Panc1 (cell line): ENCODE measurements around the gene NME3. TPM values are rescaled to one million over a fixed set of nuclear protein-coding genes. Genes with fewer than 3 reads are reported as not detected.

Source experiments
- ATAC-seq: fragments of 200-7000 bp; cut with Tn5 transposase; 2 replicates; pipeline ENCODE4 v1.9.1; 2020; ENCODE audit warnings: mild to moderate bottlenecking, moderate library complexity
- BruUV-seq: library from RNA; stranded (reverse); fragments of 400-500 nt; replicated peaks from 2 replicates; lab custom pipeline; 2021; lab: Mats Ljungman, UMichigan
- CTCF ChIA-PET: fragments of 300-600 bp; sonication (Branson Sonifier 250); formaldehyde crosslinking; loops from one replicate; lab custom pipeline; 2022; ENCODE audit warnings: antibody characterized with exemption; lab: Charles Lee
- POLR2A ChIA-PET: fragments of 300-600 bp; sonication (Branson Sonifier 250); formaldehyde crosslinking; loops from one replicate; lab custom pipeline; 2022; ENCODE audit warnings: antibody characterized with exemption; lab: Charles Lee
- DNase-seq: peaks from one replicate; pipeline ENCODE4 v3.0.0-alpha.2; 2010; ENCODE audit warnings: low read depth, low spot score
- H3K27ac ChIP-seq: 2 replicates; pipeline ENCODE4 v1.5.1; 2011; ENCODE audit warnings: mild to moderate bottlenecking, low read length, inconsistent platforms
- H3K27me3 ChIP-seq: fragments of 200-500 bp; sonication (Bioruptor generic); 2 replicates; pipeline ENCODE4 v1.6.0; 2014; ENCODE audit warnings: low read length, inconsistent platforms; ENCODE audit not compliant: control insufficient read depth, insufficient read depth
- H3K36me3 ChIP-seq: fragments of 200-500 bp; sonication (Bioruptor generic); 2 replicates; pipeline ENCODE4 v1.5.1; 2014; ENCODE audit warnings: inconsistent platforms, mild to moderate bottlenecking, low read length, moderate library complexity; ENCODE audit not compliant: control insufficient read depth, insufficient read depth
- H3K4me1 ChIP-seq: 2 replicates; pipeline ENCODE4 v1.5.1; 2011; ENCODE audit warnings: inconsistent platforms, mild to moderate bottlenecking, low read length, moderate library complexity; ENCODE audit not compliant: control insufficient read depth, insufficient read depth
- H3K4me3 ChIP-seq, 2 experiments: 2 replicates each; pipeline ENCODE4 v1.5.1; 2011 to 2012; ENCODE audit warnings: low read depth in 2 of 2, low read length in 2 of 2, mild to moderate bottlenecking in 2 of 2, inconsistent platforms in 1 of 2, moderate library complexity in 1 of 2
- H3K9me3 ChIP-seq: fragments of 200-500 bp; sonication (Bioruptor generic); 2 replicates; pipeline ENCODE4 v1.5.1; 2014; ENCODE audit warnings: low read depth, mild to moderate bottlenecking, inconsistent platforms, low read length, moderate library complexity; ENCODE audit not compliant: control insufficient read depth, insufficient read depth
- CTCF ChIP-seq: fragments of 450-650 bp; IDR thresholded peaks from 2 replicates; pipeline ENCODE4 v1.5.1; 2017; ENCODE audit warnings: mild to moderate bottlenecking
- POLR2AphosphoS5 ChIP-seq: IDR thresholded peaks from 2 replicates; pipeline ENCODE4 v1.6.1; 2012; ENCODE audit warnings: mild to moderate bottlenecking, low read depth, low read length, moderate library complexity
- REST ChIP-seq, 2 experiments: IDR thresholded peaks; 2 replicates each; pipeline ENCODE4 v1.6.1; 2011 to 2012; ENCODE audit warnings: low read depth in 2 of 2, control low read depth in 1 of 2, low read length in 1 of 2, mild to moderate bottlenecking in 1 of 2, moderate library complexity in 1 of 2; ENCODE audit not compliant: insufficient read depth in 1 of 2
- SIN3A ChIP-seq: IDR thresholded peaks from 2 replicates; pipeline ENCODE4 v1.6.1; 2012; ENCODE audit warnings: low read depth, mild to moderate bottlenecking, low read length, moderate library complexity, borderline replicate concordance; ENCODE audit not compliant: insufficient read depth
- TCF7L2 ChIP-seq: IDR thresholded peaks from 2 replicates; pipeline ENCODE4 v1.6.1; 2011; ENCODE audit warnings: mild to moderate bottlenecking, low read depth, low read length, inconsistent platforms
- in situ Hi-C: cut with HindIII; loops from 2 replicates; pipeline ENCODE4 v1.10.0; 2016; ENCODE audit warnings: low sequenced_read_pairs, low pct_unique_long_range_greater_than_20kb
- intact Hi-C: fragments of 100-400 bp; cut with micrococcal nuclease; formaldehyde crosslinking; loops from one replicate; pipeline ENCODE4 v1.10.0; 2022; ENCODE audit not compliant: unreplicated experiment
- microRNA-seq: library from miRNA; unstranded; fragments of <30 nt; microRNA quantifications from one replicate; pipeline ENCODE4 v1.1.0, GENCODE V29; 2020; ENCODE audit not compliant: unreplicated experiment
- total RNA-seq: library from RNA; stranded (reverse); gene quantifications from one replicate; pipeline ENCODE4 v1.2.1, GENCODE V29; 2021; ENCODE audit not compliant: unreplicated experiment

Gene NME3
- total RNA-seq, 1 experiment from 2014 or later = 117 TPM

DNA sequence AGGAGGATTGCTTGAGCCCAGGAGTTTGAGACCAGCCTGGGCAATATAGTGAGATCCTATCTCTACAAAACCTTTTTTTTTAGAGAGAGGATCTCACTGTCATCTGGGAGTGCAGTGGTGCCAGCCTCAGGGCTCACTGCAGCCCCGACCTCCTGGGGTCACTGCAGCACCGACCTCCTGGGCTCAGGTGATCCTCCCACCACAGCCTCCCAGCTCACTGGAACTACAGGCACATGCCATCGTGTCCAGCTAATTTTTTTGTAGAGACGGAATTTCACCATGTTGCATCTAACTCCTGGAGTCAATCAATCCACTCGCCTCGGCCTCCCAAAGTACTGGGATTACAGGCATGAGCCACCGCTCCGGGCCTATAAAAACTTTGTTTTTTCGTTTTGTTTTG is 50.0 kb downstream of the NME3 start:
- CTCF ChIA-PET = no interaction called here
- no TSS peak for BruUV-seq
- peak; percentile 1 for ATAC-seq

More for the DNA sequence above, 50.0 kb downstream of the NME3 start:
- Histone ChIP-seq H3K4me3 (no peak overlapping the region), H3K27me3 (no peaks in the 10 kb centered on the region), H3K27ac (peak overlapping the region; percentile 91), H3K4me1 (peaks cover 58% of the 10 kb centered on the region), H3K9me3 (no peaks in the 10 kb centered on the region), H3K36me3 (no peaks in the 10 kb centered on the region)
- POLR2A ChIA-PET = interaction anchor here (0.6 kb wide), 1 partner anchor 419 kb away, joined by 9 read pairs; no protein-coding TSS in a partner anchor
- intact Hi-C loops = no loop called here
- in situ Hi-C loops = no loop called here
- no peak for DNase-seq
- TF ChIP-seq POLR2AphosphoS5 (no peak), TCF7L2 (no peak), REST (IDR thresholded peaks at IDR 0.05; ENCODE audit: insufficient read depth in 1 of 2, low read depth in 2 of 2, low read length in 1 of 2) (no peak), SIN3A (no peak), CTCF (no peak)

Small RNAs within 50 kb of the gene (microRNA-seq; reads per million reads assigned to microRNA genes)
- gene MIR3177 = 3.8 reads per million, percentile 8 among the genes with 10 or more reads in this experiment

Other genes starting within 250 kb of the NME3 start
- gene TMEM204, start 237.9 kb downstream of the NME3 start, total RNA-seq = 0.13 TPM
- gene IFT140, start 159.5 kb downstream of the NME3 start, total RNA-seq = 25.5 TPM
- gene CRAMP1, start 159.2 kb downstream of the NME3 start, total RNA-seq = 28.8 TPM
- gene JPT2, start 93.3 kb downstream of the NME3 start, total RNA-seq = 200 TPM
- 108 TPM for gene MAPK8IP3, start 65.3 kb downstream of the NME3 start, total RNA-seq
- gene EME2, start 1.3 kb upstream of the NME3 start, total RNA-seq = 53.4 TPM
- 187 TPM for gene MRPS34, start 1.6 kb upstream of the NME3 start, total RNA-seq
- 23.0 TPM for gene SPSB3, start 11.0 kb upstream of the NME3 start, total RNA-seq
- gene NUBP2, start 11.4 kb upstream of the NME3 start, total RNA-seq = 85.8 TPM
- gene IGFALS, start 22.2 kb upstream of the NME3 start, total RNA-seq = 0.10 TPM
- gene HAGH, start 55.3 kb upstream of the NME3 start, total RNA-seq = 58.9 TPM
- 34.6 TPM for gene FAHD1, start 55.7 kb upstream of the NME3 start, total RNA-seq
- gene MEIOB, start 100.6 kb upstream of the NME3 start, total RNA-seq = not detected
- gene HS3ST6, start 146.9 kb upstream of the NME3 start, total RNA-seq = 3.3 TPM
- 25.3 TPM for gene MSRB1, start 171.7 kb upstream of the NME3 start, total RNA-seq
- gene RPL3L, start 183.1 kb upstream of the NME3 start, total RNA-seq = 0.26 TPM
- 287 TPM for gene NDUFB10, start 188.0 kb upstream of the NME3 start, total RNA-seq
- 2,794 TPM for gene RPS2, start 193.3 kb upstream of the NME3 start, total RNA-seq
- gene RNF151, start 195.3 kb upstream of the NME3 start, total RNA-seq = not detected
- gene TBL3, start 200.5 kb upstream of the NME3 start, total RNA-seq = 42.4 TPM
- gene NOXO1, start 209.9 kb upstream of the NME3 start, total RNA-seq = 4.0 TPM
- gene GFER, start 212.7 kb upstream of the NME3 start, total RNA-seq = 49.2 TPM
- gene SYNGR3, start 218.4 kb upstream of the NME3 start, total RNA-seq = 15.2 TPM
- gene ZNF598, start 238.3 kb upstream of the NME3 start, total RNA-seq = 85.7 TPM
- 15.3 TPM for gene NPW, start 248.2 kb upstream of the NME3 start, total RNA-seq